Duodenal mucosa (tissue), 2 donors: Measurements from ENCODE around the gene GUCD1.

ENCODE experiments used
- H3K27ac ChIP-seq: one replicate; pipeline ENCODE4 v1.7.0; 2013; ENCODE audit warnings: low read depth, low read length
- H3K27me3 ChIP-seq, 2 donors: one replicate each; pipeline ENCODE4 v1.7.0; 2013; ENCODE audit warnings: low read length in 2 of 2, control low read depth in 1 of 2; ENCODE audit not compliant: insufficient read depth in 2 of 2, control insufficient read depth in 1 of 2
- H3K36me3 ChIP-seq, 2 donors: one replicate each; pipeline ENCODE4 v1.7.0; 2013; ENCODE audit warnings: low read length in 2 of 2, control low read depth in 1 of 2; ENCODE audit not compliant: insufficient read depth in 2 of 2, control insufficient read depth in 1 of 2
- H3K4me1 ChIP-seq, 2 donors: one replicate each; pipeline ENCODE4 v1.7.0; 2013; ENCODE audit warnings: low read length in 2 of 2, control low read depth in 1 of 2; ENCODE audit not compliant: insufficient read depth in 2 of 2, control insufficient read depth in 1 of 2
- H3K4me3 ChIP-seq, 2 donors: one replicate each; pipeline ENCODE4 v1.7.0; 2013; ENCODE audit warnings: low read length in 2 of 2, low read depth in 1 of 2
- H3K9ac ChIP-seq, 2 donors: one replicate each; pipeline ENCODE4 v1.7.0; 2013; ENCODE audit warnings: low read length in 2 of 2, low read depth in 1 of 2
- H3K9me3 ChIP-seq, 2 donors: one replicate each; pipeline ENCODE4 v1.7.0; 2013; ENCODE audit warnings: low read length in 2 of 2, control low read depth in 1 of 2; ENCODE audit not compliant: control insufficient read depth in 1 of 2

GUCD1 gene

GRCh38 chr22:24550028-24550901 lies 4.7 kb downstream of the GUCD1 start:
- Histone ChIP-seq H3K27me3 (no peaks in the 10 kb centered on the region), H3K9me3 (no peaks in the 10 kb centered on the region), H3K9ac (peak overlapping the region; percentile 32 to 50), H3K27ac (peak overlapping the region; percentile 80), H3K4me3 (peak overlapping the region; percentile 22 to 38), H3K36me3 (peaks cover 27 to 52% of the 10 kb centered on the region in 2 donors), H3K4me1 (peaks cover 49 to 50% of the 10 kb centered on the region in 2 donors)

GRCh38 chr22:24548812-24549211 lies 6.1 kb downstream of the GUCD1 start:
- Histone ChIP-seq H3K4me1 (peaks cover 45 to 46% of the 10 kb centered on the region in 2 donors), H3K9me3 (no peaks in the 10 kb centered on the region), H3K4me3 (no peak overlapping the region), H3K9ac (peak overlapping the region in 1 of 2 donors; percentile 10), H3K27me3 (no peaks in the 10 kb centered on the region), H3K36me3 (peaks cover 33 to 66% of the 10 kb centered on the region in 2 donors), H3K27ac (no peak overlapping the region)

GRCh38 chr22:24543679-24544243 lies 11.2 kb downstream of the GUCD1 start:
- Histone ChIP-seq H3K36me3 (peaks cover 51 to 86% of the 10 kb centered on the region in 2 donors), H3K9ac (no peak overlapping the region), H3K27ac (no peak overlapping the region), H3K9me3 (no peaks in the 10 kb centered on the region), H3K27me3 (no peaks in the 10 kb centered on the region), H3K4me3 (no peak overlapping the region), H3K4me1 (peaks cover 0 to 3% of the 10 kb centered on the region in 2 donors)

- Histone ChIP-seq H3K9ac (no peak overlapping the region), H3K4me3 (no peak overlapping the region), H3K36me3 (peaks cover 45 to 80% of the 10 kb centered on the region in 2 donors), H3K27me3 (no peaks in the 10 kb centered on the region), H3K27ac (no peak overlapping the region), H3K9me3 (no peaks in the 10 kb centered on the region), H3K4me1 (peaks cover 0 to 3% of the 10 kb centered on the region in 2 donors)
Observed at GRCh38 chr22:24543185-24543601, 11.7 kb downstream of the GUCD1 start.

- H3K27me3 ChIP-seq: no peaks in the 10 kb centered on the region
- no peak overlapping the region for H3K9ac ChIP-seq
- H3K9me3 ChIP-seq: no peaks in the 10 kb centered on the region
- H3K27ac ChIP-seq: no peak overlapping the region
- H3K4me3 ChIP-seq: no peak overlapping the region
- H3K4me1 ChIP-seq: peaks cover 0 to 3% of the 10 kb centered on the region in 2 donors
- peaks cover 40 to 74% of the 10 kb centered on the region in 2 donors for H3K36me3 ChIP-seq
Observed at GRCh38 chr22:24542641-24543040, 12.3 kb downstream of the GUCD1 start.

- no peak overlapping the region for H3K9ac ChIP-seq
- peaks cover 32 to 67% of the 10 kb centered on the region in 2 donors for H3K36me3 ChIP-seq
- no peaks in the 10 kb centered on the region for H3K27me3 ChIP-seq
- H3K4me1 ChIP-seq: peaks cover 0 to 3% of the 10 kb centered on the region in 2 donors
- no peaks in the 10 kb centered on the region for H3K9me3 ChIP-seq
- no peak overlapping the region for H3K27ac ChIP-seq
- no peak overlapping the region for H3K4me3 ChIP-seq
Observed at GRCh38 chr22:24541681-24542515, 13.0 kb downstream of the GUCD1 start.

- no peak overlapping the region for H3K27ac ChIP-seq
- no peak overlapping the region for H3K9ac ChIP-seq
- H3K4me3 ChIP-seq: no peak overlapping the region
- no peaks in the 10 kb centered on the region for H3K27me3 ChIP-seq
- no peaks in the 10 kb centered on the region for H3K9me3 ChIP-seq
- H3K36me3 ChIP-seq: peaks cover 25 to 59% of the 10 kb centered on the region in 2 donors
- H3K4me1 ChIP-seq: peaks cover 0 to 3% of the 10 kb centered on the region in 2 donors
Observed at GRCh38 chr22:24540470-24540869, 14.5 kb downstream of the GUCD1 start.

GRCh38 chr22:24536089-24536488 lies 18.8 kb downstream of the GUCD1 start:
- H3K4me1 ChIP-seq: peaks cover 4 to 12% of the 10 kb centered on the region in 2 donors
- peaks cover 7 to 20% of the 10 kb centered on the region in 2 donors for H3K36me3 ChIP-seq
- no peak overlapping the region for H3K9ac ChIP-seq
- no peak overlapping the region for H3K4me3 ChIP-seq
- no peaks in the 10 kb centered on the region for H3K27me3 ChIP-seq
- H3K9me3 ChIP-seq: no peaks in the 10 kb centered on the region
- H3K27ac ChIP-seq: no peak overlapping the region

- H3K9me3 ChIP-seq: no peaks in the 10 kb centered on the region
- no peaks in the 10 kb centered on the region for H3K27me3 ChIP-seq
- H3K4me3 ChIP-seq: no peak overlapping the region
- no peak overlapping the region for H3K27ac ChIP-seq
- peaks cover 0 to 12% of the 10 kb centered on the region in 2 donors for H3K36me3 ChIP-seq
- H3K4me1 ChIP-seq: peaks cover 5 to 12% of the 10 kb centered on the region in 2 donors
- H3K9ac ChIP-seq: no peak overlapping the region
Observed at GRCh38 chr22:24535348-24535747, 19.6 kb downstream of the GUCD1 start.
